Heart left ventricle (tissue), 13 donors: ENCODE data around the gene TRPM8.

Experiments used
- CTCF ChIP-seq, 12 donors: fragments of 200-600 bp; sonication (generic) in 4 of 12; IDR thresholded peaks; one replicate each; pipeline versions ENCODE4 v1.5.0 to v1.8.0; 2018 to 2022; ENCODE audit warnings: antibody characterized with exemption in 12 of 12, mild to moderate bottlenecking in 5 of 12
- POLR2A ChIP-seq, 2 donors: fragments of 450-650 bp; IDR thresholded peaks; one replicate each; pipeline ENCODE4 v1.6.1; 2017; ENCODE audit warnings: antibody characterized with exemption in 2 of 2, mild to moderate bottlenecking in 2 of 2, moderate library complexity in 2 of 2
- donor health status: ischemic (EF 13 %, LVEDD 7.1; RV severe dilation, severe dysfunction).
- donor health status: DM: no; HTN: yes; CAD: no.
- donor health status: DM: no; HTN: no; CAD: no.
- donor health status: ischemic (EF 25% LVEDD 6.9; RV normal size, moderate dysfunction).
- donor health status: ischemic (EF 25% LVEDD 5.7; RV mildly dilated, moderate dysfunction).
- donor health status: ischemic (EF 35%, LVEDD 5.7; RV mildly dilated, moderate dysfunction).
- donor health status: nonischemic (EF 11% LVEDD 7.7; RV severe dilation, severe dysfunction).
- donor health status: DM: yes; HTN: yes; CAD: no.
- donor health status: PGD.
- donor health status: ischemic (EF 29% LVEDD 5.4; RV normal size, mild dysfunction).
- donor health status: nonischemic (EF 23%, LVEDD 6.1; RV moderate dilation, normal function).

GRCh38 chr2:233972941-233973575, 55.9 kb downstream of the TRPM8 start:
- no peak for TF ChIP-seq CTCF (IDR thresholded peaks at IDR 0.05)
- no peak for TF ChIP-seq POLR2A (IDR thresholded peaks at IDR 0.05)
